ENCODE results near the gene KLF13. TPM values are rescaled to one million over a fixed set of nuclear protein-coding genes. Genes with fewer than 3 reads are reported as not detected.

Gene KLF13
- total and polyA plus RNA-seq, 8 donors, result 12.3 to 57.1 (median 32.6) TPM

GRCh38 chr15:31408724-31409123 is 82.1 kb downstream of the KLF13 start:
- ATAC-seq (no peak), FAIRE-seq (no peak), DNase-seq (no peak)
- Histone ChIP-seq H3K27ac (no peak overlapping the region), H3K4me3 (no peak overlapping the region), H3K4me1 (no peaks in the 10 kb centered on the region), H3K27me3 (no peaks in the 10 kb centered on the region), H3K36me3 (no peaks in the 10 kb centered on the region), H3K9me3 (no peaks in the 10 kb centered on the region)
- intact Hi-C loops (cut with DNase I), result no loop called here
- TF ChIP-seq CTCF (IDR thresholded peaks at IDR 0.05), result no peak
- 93 to 97% methylated on average over 3 of the region's 3 CpGs for WGBS, 2 donors

GRCh38 chr15:31409171-31409570 is 82.5 kb downstream of the KLF13 start:
- TF ChIP-seq CTCF (IDR thresholded peaks at IDR 0.05), result no peak
- H3K4me3 ChIP-seq, result no peak overlapping the region
- H3K4me1 ChIP-seq, result no peaks in the 10 kb centered on the region
- intact Hi-C loops (cut with DNase I), result no loop called here
- WGBS, 2 donors, result 93 to 98% methylated on average over 2 of the region's 2 CpGs
- DNase-seq, result no peak
- no peak overlapping the region for H3K27ac ChIP-seq
- no peak for ATAC-seq
- H3K9me3 ChIP-seq, result no peaks in the 10 kb centered on the region
- no peaks in the 10 kb centered on the region for H3K36me3 ChIP-seq
- no peak for FAIRE-seq
- H3K27me3 ChIP-seq, result no peaks in the 10 kb centered on the region

GRCh38 chr15:31412824-31413223 is 86.2 kb downstream of the KLF13 start:
- intact Hi-C loops (cut with DNase I), result no loop called here
- TF ChIP-seq CTCF (IDR thresholded peaks at IDR 0.05), result no peak
- 89 to 93% methylated on average over 2 of the region's 2 CpGs for WGBS, 2 donors
- no peak for ATAC-seq
- H3K9me3 ChIP-seq, result no peaks in the 10 kb centered on the region
- FAIRE-seq, result no peak
- H3K4me1 ChIP-seq, result no peaks in the 10 kb centered on the region
- no peak overlapping the region for H3K4me3 ChIP-seq
- H3K27ac ChIP-seq, result no peak overlapping the region
- no peak for DNase-seq
- H3K36me3 ChIP-seq, result no peaks in the 10 kb centered on the region
- H3K27me3 ChIP-seq, result no peaks in the 10 kb centered on the region

- ATAC-seq (no peak), FAIRE-seq (no peak), DNase-seq (no peak)
- WGBS, 2 donors, result 76 to 80% methylated on average over 1 of the region's 1 CpG
- Histone ChIP-seq H3K4me3 (no peak overlapping the region), H3K4me1 (no peaks in the 10 kb centered on the region), H3K9me3 (no peaks in the 10 kb centered on the region), H3K27ac (no peak overlapping the region), H3K36me3 (no peaks in the 10 kb centered on the region), H3K27me3 (no peaks in the 10 kb centered on the region)
- no peak for TF ChIP-seq CTCF (IDR thresholded peaks at IDR 0.05)
- intact Hi-C loops (cut with DNase I), result no loop called here
These were observed 88.6 kb downstream of the KLF13 start for GRCh38 chr15:31415201-31415600.

GRCh38 chr15:31419820-31420219 is 93.2 kb downstream of the KLF13 start:
- no peak for TF ChIP-seq CTCF (IDR thresholded peaks at IDR 0.05)
- DNase-seq, result no peak
- no peak for ATAC-seq
- intact Hi-C loops (cut with DNase I), result no loop called here
- Histone ChIP-seq H3K4me1 (no peaks in the 10 kb centered on the region), H3K27ac (no peak overlapping the region), H3K9me3 (peaks cover 0 to 5% (median 0%) of the 10 kb centered on the region in 4 donors), H3K4me3 (no peak overlapping the region), H3K36me3 (no peaks in the 10 kb centered on the region), H3K27me3 (no peaks in the 10 kb centered on the region)
- 91 to 100% methylated on average over 3 of the region's 3 CpGs for WGBS, 2 donors
- FAIRE-seq, result no peak

All from pancreas (tissue), 10 donors.